Measurements from ENCODE around the gene STEAP1B.

The STEAP1B gene

DNA sequence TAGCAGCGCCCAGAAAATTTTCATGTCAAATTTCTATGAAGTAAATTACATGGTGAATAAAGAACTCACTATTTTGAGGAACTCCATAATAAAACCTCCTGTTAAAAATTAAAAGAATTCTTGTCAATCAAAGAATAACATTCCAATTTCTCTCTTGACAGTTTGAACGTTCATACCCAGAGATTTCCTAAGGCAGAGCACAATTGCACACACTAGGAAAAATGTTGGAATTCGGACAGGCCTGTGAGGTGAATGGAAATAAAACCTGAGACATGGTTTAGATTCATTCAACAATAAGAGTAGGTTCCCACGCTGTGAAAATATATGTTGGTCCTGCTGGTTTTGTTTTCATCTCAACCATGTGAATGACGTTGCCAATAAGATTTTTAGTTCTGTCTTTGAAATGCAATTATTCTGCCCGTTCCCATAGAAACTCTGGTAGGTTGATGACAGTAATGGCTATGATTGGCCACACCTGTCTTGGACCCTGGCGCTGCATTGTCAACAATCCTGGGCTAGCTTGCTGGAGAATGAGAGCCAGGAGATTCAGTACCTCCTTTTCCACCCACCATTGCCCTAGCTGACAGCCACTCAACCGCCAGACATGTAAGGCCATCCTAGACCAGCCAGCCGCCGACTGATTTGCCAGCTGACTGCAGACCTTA lies 99.7 kb downstream of the STEAP1B start:
- DNase-seq (ENCODE audit: low spot score), result no peak

DNA sequence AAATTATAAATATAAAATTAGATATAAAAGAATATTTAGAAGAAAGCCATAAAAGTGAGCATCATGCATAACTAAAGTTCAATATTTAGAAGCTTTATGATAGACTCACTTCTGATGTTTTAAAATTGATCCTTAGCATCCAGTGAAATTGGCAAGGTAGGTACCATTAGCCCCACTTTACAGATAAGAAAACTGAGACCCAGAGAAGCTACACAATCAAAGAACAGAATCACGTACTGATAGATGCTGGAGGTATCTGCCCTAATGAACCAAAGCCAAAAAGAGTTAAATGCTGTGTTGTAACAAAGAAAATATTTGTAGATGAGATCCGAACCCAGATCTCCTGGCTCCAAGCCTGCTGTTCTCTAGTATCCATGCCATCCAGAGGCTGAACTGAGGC lies 100.4 kb downstream of the STEAP1B start:
- no peak for DNase-seq (ENCODE audit: low spot score)

DNA sequence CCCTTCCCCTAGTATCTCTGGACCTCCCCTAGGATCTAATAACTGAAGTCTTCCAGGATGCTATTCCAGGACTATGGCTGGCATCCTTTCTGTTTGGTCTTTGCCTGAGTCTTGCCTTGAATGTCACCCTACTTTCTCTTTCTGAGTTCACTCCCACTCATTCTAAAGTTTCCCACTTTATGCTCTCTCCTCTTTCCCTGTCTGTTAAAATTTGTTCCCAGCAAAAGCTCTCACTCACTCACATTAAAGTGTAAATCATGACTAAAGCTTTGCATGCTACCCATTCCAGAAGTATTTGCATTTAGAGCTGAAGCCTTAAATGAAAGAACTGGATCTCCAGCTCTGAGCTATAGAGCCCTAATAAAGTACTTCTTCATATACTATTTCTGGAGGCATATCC lies 100.9 kb downstream of the STEAP1B start:
- DNase-seq (ENCODE audit: low spot score), result no peak

DNA sequence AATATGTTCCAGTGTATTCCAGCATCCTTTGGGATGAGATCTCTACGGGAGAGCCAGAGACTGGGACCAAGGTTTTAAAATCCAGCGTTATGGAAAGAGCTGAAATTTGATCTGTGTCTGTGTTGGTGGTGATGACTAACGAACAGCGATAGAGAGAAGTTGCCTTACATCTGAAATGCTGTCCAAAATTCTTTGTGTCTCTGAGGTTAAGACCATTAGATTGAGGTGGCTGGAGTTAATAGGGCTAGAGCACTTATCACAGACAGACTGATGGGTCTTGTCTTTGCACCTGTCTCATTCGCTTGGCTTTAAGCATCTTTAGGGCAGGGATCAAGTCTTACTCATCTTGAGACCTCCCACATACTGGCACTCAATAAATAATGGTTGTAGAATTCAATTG lies 102.0 kb downstream of the STEAP1B start:
- DNase-seq (ENCODE audit: low spot score), result no peak

DNA sequence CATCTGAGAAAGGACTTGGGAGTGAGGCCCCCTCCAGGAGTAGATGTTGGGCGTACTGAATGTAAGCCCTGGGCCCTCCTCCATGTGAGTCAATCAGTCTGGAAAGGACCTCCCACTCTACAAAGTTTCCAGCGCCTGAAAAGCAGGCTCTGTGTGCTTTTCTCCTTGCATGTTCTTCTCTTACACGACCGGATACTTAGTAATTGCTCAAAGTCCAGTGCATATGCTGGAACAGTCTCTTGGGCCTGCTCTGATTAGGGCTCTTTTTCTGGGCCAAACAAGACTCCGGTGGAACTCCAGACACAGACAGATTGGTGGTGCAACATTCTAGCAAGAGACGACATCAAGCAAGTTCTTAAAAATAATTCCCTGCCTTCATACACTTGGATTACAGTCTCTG lies 104.8 kb downstream of the STEAP1B start:
- DNase-seq (ENCODE audit: low spot score), result no peak

DNA sequence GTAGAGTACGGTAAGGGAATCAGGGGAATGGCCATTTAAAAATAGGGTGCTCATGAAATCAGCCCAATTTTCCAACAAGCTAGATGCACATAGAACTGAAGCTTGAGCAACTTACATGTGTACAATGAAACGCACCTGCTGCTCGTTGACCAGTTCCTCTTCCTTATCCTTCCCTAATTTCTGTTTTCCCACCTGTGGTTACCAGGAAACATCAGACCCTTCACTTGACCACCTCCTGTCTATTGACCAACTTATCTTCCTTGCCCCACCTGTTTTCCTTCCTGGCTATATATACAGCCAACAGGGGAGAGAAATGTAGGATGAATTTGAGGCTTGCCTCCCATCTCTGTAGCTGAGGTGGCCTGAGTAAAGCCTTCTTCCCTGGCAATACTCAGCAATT lies 105.2 kb downstream of the STEAP1B start:
- no peak for DNase-seq (ENCODE audit: low spot score)

DNA sequence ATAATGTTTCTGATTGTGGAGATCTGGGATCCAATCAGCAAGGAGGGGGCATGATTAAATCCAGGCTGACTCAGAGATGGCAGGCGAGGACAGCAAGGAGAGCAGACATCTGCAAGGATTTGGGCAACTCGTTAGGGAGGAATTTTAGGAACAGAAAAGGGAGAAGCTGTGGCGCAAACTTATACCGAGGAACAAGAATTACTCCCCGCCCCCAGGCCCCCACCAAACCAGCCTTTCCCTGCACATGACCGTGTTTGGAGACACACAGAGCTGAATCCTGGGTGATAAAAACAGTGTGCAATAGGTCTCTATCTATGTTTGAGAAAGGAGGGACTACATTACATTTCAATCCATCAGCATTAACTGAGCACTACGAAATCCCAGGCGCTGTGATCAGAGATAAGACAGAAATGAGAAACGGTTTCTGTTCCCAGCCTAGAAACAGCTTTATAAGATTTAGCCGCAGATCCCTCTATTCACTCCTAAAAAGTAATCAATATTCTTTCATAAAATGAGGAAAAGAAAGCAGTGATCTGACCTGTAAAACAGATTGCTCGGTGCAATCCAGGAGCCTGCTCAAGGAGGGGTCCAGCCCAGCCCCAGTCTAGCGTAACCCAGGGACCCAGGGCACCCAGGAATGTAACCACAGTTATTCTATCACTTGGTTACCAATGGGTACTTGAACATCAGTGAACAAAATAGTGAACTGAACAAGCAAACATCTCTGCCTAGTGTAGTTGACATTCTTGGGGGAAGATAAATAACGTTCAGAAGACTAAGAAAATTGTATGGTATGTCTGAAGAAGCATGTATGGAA lies 105.9 kb downstream of the STEAP1B start:
- no peak for DNase-seq (ENCODE audit: low spot score)

DNA sequence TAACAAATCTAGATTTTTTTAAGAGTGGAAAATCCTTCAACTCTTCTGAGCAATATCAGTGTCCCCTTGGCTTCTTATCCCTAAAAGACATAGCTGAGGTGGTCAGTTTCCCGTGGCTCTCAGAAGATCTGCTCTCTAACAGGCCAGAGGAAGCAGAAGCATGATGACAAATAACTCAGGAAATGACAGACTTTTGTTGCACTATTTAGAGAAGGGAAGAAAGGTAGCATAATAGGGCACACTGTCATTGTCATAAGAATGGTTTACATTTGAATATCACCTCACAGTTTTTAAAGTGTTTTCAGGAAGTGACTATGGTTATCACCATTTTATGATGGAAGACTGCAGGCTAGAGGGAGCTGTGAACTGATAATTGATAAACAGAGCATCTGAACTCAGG lies 109.5 kb downstream of the STEAP1B start:
- DNase-seq (ENCODE audit: low spot score), result no peak

DNA sequence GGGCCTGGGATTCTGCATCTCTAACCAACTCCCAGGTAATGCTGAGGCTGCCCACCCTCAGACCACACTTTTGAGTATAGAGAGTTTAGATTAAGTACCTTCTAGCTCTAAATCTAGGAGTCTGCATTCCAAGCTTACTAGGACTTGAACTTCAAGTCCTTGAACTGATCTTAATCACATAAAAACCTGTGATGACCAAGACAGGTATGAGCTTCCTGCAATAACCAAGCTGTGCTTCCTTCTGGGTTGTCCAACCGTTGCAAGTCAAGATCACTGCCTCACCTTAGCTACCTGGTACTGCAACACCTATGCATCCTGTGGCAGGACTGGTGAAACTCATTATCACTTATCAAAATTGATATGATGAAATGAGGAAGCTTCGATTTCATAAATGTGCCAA lies 110.1 kb downstream of the STEAP1B start:
- DNase-seq (ENCODE audit: low spot score), result no peak

DNA sequence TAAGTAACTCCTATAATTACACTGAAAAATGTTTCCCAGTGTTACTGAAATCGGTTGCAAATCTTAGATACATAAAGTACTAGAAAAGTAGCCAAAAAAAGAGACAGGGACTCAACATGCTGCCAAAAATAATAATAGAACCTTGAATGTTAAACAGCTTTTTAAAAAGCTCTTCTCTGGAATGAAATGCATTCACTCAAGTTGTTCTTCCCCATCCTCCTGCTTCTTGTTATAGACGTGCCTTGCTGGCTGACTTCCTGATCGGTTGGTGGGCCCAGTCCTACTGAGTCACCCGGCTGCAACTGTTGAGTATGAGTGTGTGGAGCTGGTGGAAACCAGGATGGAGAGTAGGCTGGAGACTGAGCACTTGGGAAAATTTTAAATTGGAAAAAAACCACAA lies 112.4 kb downstream of the STEAP1B start:
- DNase-seq (ENCODE audit: low spot score), result no peak

DNA sequence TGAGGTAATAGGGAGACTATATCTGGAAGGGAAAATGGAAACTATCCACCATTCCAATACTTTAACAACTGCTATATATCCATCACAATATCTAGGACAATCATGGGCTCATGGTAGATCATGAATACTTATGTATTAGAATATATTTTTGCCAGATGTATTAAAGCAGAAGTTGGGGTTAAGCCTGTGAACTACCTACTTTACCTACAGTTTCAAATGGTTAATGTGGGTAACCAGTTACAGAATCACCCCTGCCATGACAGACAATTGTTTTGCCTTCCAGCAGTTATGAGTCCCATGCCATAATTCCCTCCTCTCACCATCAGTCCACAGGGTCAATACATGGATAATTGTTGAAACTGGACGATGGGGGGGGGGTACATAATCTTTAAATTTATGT lies 113.1 kb downstream of the STEAP1B start:
- no peak for DNase-seq (ENCODE audit: low spot score)

DNA sequence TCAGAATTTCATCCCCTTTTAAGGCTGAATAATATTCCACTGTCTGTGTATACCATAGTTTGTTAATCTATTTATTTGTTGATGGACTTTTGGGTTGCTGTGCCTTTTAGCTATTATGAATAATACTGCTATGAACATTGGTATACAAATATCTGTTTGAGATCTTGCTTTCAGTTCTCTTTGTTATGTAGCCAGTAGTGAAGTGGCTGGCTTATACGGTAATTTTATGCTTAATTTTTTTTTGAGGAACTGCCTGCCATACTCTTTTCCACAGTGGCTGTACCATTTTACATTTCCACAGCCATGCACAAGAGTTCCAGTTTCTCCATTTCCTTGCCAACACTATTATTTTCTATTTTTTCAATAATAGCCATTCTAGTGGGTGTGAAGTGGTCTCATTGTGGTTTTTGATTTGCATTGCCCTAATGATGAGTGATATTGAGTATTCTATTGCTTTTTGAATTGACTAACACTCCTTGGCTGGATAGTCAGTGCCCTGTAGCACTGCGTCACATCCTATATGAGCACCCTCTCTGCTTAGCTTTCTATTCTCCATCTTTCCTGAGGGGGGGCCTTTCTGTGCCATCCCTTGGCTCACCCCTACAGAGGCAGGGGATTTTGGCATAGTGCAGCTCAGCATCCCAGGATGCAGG lies 113.7 kb downstream of the STEAP1B start:
- DNase-seq (ENCODE audit: low spot score), result no peak

DNA sequence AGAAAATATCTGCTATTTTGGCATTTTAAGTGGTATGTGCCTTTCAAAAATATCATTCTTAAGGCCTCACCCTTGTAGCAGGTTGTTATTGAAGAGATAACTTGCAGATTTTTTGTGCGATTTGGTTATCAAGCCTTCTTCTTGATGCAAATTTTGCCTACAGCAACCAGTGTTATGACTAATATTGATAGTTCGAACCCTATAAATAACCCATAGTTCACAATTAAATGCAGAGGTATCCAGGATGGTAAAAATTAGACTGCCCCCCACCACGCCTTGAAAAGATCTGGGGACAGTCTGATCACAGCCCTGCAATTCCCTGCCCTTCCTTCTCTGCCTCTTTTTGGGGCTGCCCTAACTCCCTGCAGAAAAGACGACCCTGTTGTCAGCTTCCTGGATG lies 114.7 kb downstream of the STEAP1B start:
- DNase-seq (ENCODE audit: low spot score), result no peak

DNA sequence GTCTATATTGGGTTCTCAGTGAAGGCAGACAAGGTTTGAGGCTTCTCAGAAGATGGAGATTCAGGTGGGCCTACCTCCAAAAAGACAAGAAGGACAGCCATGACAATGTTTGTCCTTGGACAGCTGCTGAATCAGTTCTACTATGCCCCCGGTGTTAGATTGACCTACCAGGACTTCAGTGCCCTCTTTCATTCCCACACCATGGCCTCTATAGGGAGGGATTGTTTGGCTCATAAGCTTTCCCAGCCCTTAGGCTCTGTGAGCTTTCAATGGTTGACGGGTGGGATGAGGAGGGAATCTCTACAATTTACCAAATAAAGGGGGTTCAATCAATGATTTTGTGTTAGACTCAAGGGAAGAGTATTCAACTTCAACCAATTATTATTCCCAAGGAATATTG lies 119.7 kb downstream of the STEAP1B start:
- DNase-seq (ENCODE audit: low spot score), result no peak

DNA sequence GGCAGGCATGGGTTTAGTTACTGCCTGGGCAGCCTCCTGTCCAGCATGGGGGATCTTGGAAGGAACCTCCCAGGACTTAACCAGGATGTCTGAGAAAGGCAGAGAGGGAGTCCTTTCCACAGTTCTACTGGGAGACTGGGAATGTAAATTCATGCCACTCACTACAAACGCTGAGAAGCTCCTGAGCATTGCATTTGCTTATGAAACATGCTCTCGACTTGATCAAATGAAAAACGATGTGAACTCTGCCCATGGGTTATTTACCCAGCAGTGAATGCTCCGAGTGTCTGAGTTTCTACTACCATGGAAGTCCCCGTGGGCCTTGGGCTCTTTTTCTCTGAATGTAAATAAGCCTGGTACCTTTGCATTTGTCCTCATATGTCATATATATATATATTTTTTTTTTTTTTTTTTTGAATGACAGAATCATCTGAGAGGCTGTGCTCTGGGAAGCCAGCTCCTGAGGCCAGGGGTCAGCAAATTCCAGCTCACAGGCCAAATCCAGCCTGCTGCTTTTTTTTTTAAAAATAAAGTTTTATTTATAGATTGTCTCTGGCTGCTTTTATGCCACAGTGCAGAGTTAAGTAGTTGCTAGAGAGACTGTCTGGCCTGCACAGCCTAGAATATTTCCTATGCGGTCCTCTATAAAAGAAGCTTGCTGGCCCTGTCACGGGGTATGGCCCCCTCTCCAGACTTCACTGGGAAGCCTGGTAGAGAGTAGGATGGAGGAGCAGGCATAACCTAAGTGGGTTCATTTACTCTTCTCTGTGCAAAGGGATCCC lies 121.6 kb downstream of the STEAP1B start:
- DNase-seq (ENCODE audit: low spot score), result no peak

DNA sequence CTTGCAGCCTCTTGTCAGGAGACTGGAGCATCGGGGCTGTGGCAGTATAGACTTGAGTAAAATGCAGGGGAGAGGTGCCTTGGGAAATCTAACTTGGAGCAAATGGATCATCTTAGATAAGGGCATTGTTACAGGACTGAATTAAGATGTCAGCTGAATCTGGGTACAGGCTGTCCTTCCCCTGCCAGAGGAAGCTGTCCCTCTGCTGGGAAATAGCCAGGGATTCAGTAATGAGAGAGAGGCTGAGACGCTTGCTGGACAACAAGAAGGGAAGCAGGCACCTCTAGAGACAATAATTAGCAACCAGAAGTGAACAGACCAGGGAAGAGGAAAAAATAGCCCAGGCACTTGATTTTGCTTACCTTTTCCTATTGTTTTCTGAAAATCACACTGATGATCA lies 122.3 kb downstream of the STEAP1B start:
- DNase-seq (ENCODE audit: low spot score), result no peak

DNA sequence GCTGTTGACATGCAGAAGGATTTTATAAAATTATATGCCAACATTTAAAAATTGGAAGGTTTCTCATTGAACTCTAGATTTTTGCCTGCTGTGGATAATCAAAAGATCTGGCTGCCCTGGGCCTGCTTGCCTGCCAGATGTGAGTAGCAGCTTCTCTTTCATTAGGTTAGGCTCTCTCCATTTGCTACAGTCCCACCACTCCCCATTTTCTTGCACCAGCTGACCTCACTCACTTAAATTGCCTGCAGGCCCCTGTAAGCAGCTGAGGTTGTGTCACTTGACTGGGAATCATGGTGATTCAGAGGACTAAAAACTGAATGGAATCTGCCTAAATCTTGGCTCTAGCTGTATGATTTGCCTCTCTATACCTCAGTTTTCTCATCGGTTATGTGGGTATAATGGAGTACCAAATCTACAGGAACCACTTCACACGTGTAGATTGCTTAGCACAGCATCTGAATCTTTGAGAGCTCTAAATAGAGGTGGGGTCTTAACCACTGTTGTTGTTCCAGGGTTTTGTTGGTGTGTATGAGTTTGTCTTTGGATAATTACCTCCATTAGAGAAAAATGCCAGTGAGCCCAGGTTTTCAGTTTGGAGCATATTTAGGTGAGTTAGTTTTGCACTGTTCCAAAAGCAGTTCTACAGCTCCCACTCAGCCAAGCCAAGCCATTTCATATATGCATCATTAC lies 124.5 kb downstream of the STEAP1B start:
- no peak for DNase-seq (ENCODE audit: low spot score)

DNA sequence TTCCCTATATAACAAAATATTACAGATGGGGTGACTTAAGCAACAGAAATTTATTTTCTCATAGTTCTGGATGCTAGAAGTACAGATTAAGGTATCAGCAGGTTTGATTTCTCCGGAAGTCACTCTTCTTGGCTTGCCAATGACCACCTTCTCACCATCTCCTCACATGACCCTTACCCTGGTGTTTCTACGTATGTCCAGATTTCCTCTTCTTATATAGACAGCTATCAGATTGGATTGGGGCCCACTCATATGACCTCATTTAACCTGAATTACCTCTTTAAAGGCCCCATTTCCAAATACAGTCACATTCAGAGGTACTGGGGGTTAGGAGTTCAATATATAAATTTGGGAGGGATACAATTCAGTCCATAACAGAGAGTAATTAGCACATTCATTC lies 126.1 kb downstream of the STEAP1B start:
- no peak for DNase-seq (ENCODE audit: low spot score)

DNA sequence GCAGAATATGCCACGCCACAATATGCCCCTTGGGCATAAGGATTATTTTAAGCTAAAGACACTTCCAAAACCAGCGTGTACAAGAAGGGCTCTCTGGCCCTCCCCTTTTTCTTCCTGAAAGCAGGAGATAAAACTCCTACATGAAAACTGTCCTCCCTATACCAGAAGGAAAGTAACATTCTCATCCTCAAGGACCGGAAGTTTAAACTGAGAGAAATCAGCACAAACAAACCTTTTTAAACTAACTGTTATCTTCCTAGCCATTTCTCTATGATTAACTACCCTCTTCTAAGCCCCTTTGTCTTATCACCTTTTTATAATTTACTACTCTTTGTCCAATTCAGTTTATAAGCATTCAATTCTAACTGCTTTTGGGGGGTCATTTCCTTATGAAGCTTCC lies 126.6 kb downstream of the STEAP1B start:
- no peak for DNase-seq (ENCODE audit: low spot score)

DNA sequence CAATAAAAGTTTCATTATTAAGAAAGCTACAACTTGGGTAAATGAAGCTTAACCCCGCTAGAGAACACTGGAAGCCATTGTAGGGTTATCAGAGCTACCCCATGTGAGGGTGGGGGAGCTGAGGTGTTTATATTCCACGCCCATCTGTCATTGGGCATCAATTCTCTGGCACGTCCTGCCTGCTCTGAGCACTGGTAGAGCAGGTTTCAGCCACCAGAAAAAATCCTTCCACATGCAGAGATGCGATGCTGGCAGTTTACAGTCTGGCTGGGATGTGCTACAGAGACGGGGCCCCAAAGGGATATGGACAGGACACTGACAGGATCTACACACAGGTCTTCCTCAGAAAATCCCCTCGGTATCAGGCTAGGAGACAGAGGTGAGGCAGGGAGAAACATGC lies 127.1 kb downstream of the STEAP1B start:
- no peak for DNase-seq (ENCODE audit: low spot score)

DNA sequence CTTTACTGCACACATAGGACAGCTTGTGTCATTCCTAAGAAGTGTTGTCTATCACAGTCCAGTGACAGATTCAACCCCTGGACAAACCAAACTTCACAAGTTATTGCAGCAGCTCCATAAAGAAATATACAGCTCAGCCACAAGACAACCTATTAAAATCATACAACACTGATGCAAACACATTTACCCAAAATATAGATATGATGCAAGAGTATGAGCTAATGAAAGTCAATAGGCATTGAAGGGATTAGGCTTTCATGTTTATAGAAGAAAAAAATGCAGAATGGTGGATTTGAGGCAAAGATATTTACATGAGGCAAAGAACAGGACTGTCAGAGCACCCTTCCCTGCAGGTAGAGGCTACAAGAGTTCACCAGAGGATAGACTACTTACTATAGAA lies 128.1 kb downstream of the STEAP1B start:
- no peak for DNase-seq (ENCODE audit: low spot score)
